Astrocyte of the spinal cord (primary cell): ENCODE results near the gene HOXB2.

Source experiments
- DNase-seq: peaks from one replicate; pipeline ENCODE4 v3.0.0; 2011; ENCODE audit warnings: low read depth, low spot score
- H3K4me3 ChIP-seq: 2 replicates; pipeline ENCODE4 v1.5.1; 2011; ENCODE audit warnings: low read depth, mild to moderate bottlenecking, low read length, moderate library complexity
- CTCF ChIP-seq: IDR thresholded peaks from 2 replicates; pipeline ENCODE4 v1.5.1; 2012; ENCODE audit warnings: low read depth, mild to moderate bottlenecking, low read length, inconsistent platforms
- in situ Hi-C: cut with HindIII; loops from 2 replicates; pipeline ENCODE4 v1.10.0; 2017; ENCODE audit warnings: low sequenced_read_pairs

Gene HOXB2

GRCh38 chr17:48561884-48562810 lies 17.2 kb upstream of the HOXB2 start:
- TF ChIP-seq CTCF, result peak; percentile 49
- in situ Hi-C loops, result no loop called here
- DNase-seq, result no peak
- peak overlapping the region; percentile 43 for H3K4me3 ChIP-seq

GRCh38 chr17:48559840-48560817 lies 15.2 kb upstream of the HOXB2 start:
- no peak for DNase-seq
- in situ Hi-C loops, result no loop called here
- peak overlapping the region; percentile 1 for H3K4me3 ChIP-seq
- TF ChIP-seq CTCF, result no peak

- no peak for DNase-seq
Observed at GRCh38 chr17:48559122-48559839, 14.4 kb upstream of the HOXB2 start.

GRCh38 chr17:48558831-48559121 lies 13.9 kb upstream of the HOXB2 start:
- peak overlapping the region; percentile 30 for H3K4me3 ChIP-seq
- TF ChIP-seq CTCF, result no peak
- DNase-seq, result no peak
- in situ Hi-C loops, result no loop called here

More at GRCh38 chr17:48559122-48559839, 14.4 kb upstream of the HOXB2 start:
- TF ChIP-seq CTCF, result no peak
- in situ Hi-C loops, result no loop called here
- peak overlapping the region; percentile 30 for H3K4me3 ChIP-seq

- in situ Hi-C loops, result no loop called here
- no peak for DNase-seq
- H3K4me3 ChIP-seq, result peak overlapping the region; percentile 30
- no peak for TF ChIP-seq CTCF
Observed at GRCh38 chr17:48558057-48558830, 13.3 kb upstream of the HOXB2 start.
